ENCODE data around the gene MET. TPM values are rescaled to one million over a fixed set of nuclear protein-coding genes. Genes with fewer than 3 reads are reported as not detected.

Gene MET
- total and polyA plus RNA-seq, 2 of the 13 experiments (the other 11 are each of a cell fraction or from before 2014, with no cell fraction given): 21.8 to 31.5 TPM

GRCh38 chr7:116810267-116811116 lies 138.5 kb downstream of the MET start (continued):
- TF ChIP-seq ZNF878 (CRISPR knock-in tag; IDR thresholded peaks at IDR 0.05) (no peak), DR1 (CRISPR knock-in tag; IDR thresholded peaks at IDR 0.05) (no peak), MAFF (IDR thresholded peaks at IDR 0.05; ENCODE audit: low read depth, low read length) (peak; percentile 24; the same call in 1 of the 2 replicates), HNRNPUL1 (IDR thresholded peaks at IDR 0.05; ENCODE audit: low read depth, low read length) (no peak), ZNF550 (CRISPR knock-in tag; IDR thresholded peaks at IDR 0.05; ENCODE audit: borderline replicate concordance) (no peak), ZNF816 (CRISPR knock-in tag; IDR thresholded peaks at IDR 0.05; ENCODE audit: borderline replicate concordance) (0 out of 2 replicates have a peak, but pooled peaks have one; percentile 7), SCMH1 (CRISPR knock-in tag; IDR thresholded peaks at IDR 0.05; ENCODE audit: borderline replicate concordance) (no peak), ADNP (CRISPR knock-in tag; IDR thresholded peaks at IDR 0.05) (no peak), ZNF607 (CRISPR knock-in tag; IDR thresholded peaks at IDR 0.05; ENCODE audit: borderline replicate concordance) (no peak), CBX1 (IDR thresholded peaks at IDR 0.05; ENCODE audit: low read depth) (no peak), TAF1 (CRISPR knock-in tag; IDR thresholded peaks at IDR 0.05) (peak; percentile 53; the same call in 1 of the 2 replicates), ZNF564 (CRISPR knock-in tag; IDR thresholded peaks at IDR 0.05) (no peak), SMAD3 (CRISPR knock-in tag; IDR thresholded peaks at IDR 0.05) (0 out of 2 replicates have a peak, but pooled peaks have one; percentile 37), PHF20 (CRISPR knock-in tag; IDR thresholded peaks at IDR 0.05) (no peak), ZNF138 (CRISPR knock-in tag; IDR thresholded peaks at IDR 0.05; ENCODE audit: low read depth) (no peak), ZXDC (CRISPR knock-in tag; IDR thresholded peaks at IDR 0.05) (no peak), MXD1 (CRISPR knock-in tag; IDR thresholded peaks at IDR 0.05) (no peak), JDP2 (CRISPR knock-in tag; IDR thresholded peaks at IDR 0.05; ENCODE audit: borderline replicate concordance) (no peak), HNRNPK (IDR thresholded peaks at IDR 0.05; ENCODE audit: low read depth, low read length, poor library complexity, severe bottlenecking) (no peak)
- TF ChIP-seq, protein P1, sequence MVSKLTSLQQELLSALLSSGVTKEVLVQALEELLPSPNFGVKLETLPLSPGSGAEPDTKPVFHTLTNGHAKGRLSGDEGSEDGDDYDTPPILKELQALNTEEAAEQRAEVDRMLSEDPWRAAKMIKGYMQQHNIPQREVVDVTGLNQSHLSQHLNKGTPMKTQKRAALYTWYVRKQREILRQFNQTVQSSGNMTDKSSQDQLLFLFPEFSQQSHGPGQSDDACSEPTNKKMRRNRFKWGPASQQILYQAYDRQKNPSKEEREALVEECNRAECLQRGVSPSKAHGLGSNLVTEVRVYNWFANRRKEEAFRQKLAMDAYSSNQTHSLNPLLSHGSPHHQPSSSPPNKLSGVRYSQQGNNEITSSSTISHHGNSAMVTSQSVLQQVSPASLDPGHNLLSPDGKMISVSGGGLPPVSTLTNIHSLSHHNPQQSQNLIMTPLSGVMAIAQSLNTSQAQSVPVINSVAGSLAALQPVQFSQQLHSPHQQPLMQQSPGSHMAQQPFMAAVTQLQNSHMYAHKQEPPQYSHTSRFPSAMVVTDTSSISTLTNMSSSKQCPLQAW (CRISPR knock-in tag; IDR thresholded peaks at IDR 0.05): no peak

Data from HepG2 (cell line).